DMS79 (cell line): ENCODE data around the gene FAM210B.
"Not testable (repeated sequence)": the region's sequence is repeated elsewhere in the genome, so short reads cannot be mapped to it uniquely, and the experiment has no call there.

ENCODE experiments used
- DNase-seq: peaks from one replicate; lab custom pipeline; 2025; lab: John Stamatoyannopoulos, UW

FAM210B gene

GRCh38 chr20:56360908-56361205 lies 2.1 kb downstream of the FAM210B start:
- DNase-seq, result peak; percentile 30

- DNase-seq, result no peak
Measured at GRCh38 chr20:56361900-56362299, 3.1 kb downstream of the FAM210B start.

GRCh38 chr20:56362833-56363413 lies 4.1 kb downstream of the FAM210B start:
- no peak for DNase-seq

GRCh38 chr20:56363491-56363890 lies 4.7 kb downstream of the FAM210B start:
- no peak for DNase-seq

GRCh38 chr20:56368351-56369134 lies 9.8 kb downstream of the FAM210B start:
- no peak for DNase-seq

GRCh38 chr20:56369179-56369578 lies 10.4 kb downstream of the FAM210B start:
- no peak for DNase-seq

GRCh38 chr20:56371977-56372376 lies 13.2 kb downstream of the FAM210B start:
- no peak for DNase-seq

GRCh38 chr20:56372850-56373249 lies 14.1 kb downstream of the FAM210B start:
- DNase-seq, result no peak

GRCh38 chr20:56373942-56374341 lies 15.2 kb downstream of the FAM210B start:
- no peak for DNase-seq

GRCh38 chr20:56376331-56376730 lies 17.6 kb downstream of the FAM210B start:
- no peak for DNase-seq

GRCh38 chr20:56378386-56378785 lies 19.6 kb downstream of the FAM210B start:
- DNase-seq, result no peak

- DNase-seq, result no peak
Measured at GRCh38 chr20:56380375-56380774, 21.6 kb downstream of the FAM210B start.

GRCh38 chr20:56381501-56381900 lies 22.7 kb downstream of the FAM210B start:
- no peak for DNase-seq

GRCh38 chr20:56382696-56383095 lies 23.9 kb downstream of the FAM210B start:
- DNase-seq, result no peak

- no peak for DNase-seq
Measured at GRCh38 chr20:56383334-56383733, 24.6 kb downstream of the FAM210B start.

- no peak for DNase-seq
Measured at GRCh38 chr20:56385130-56385529, 26.4 kb downstream of the FAM210B start.

GRCh38 chr20:56386219-56386618 lies 27.4 kb downstream of the FAM210B start:
- no peak for DNase-seq

- DNase-seq, result no peak
Measured at GRCh38 chr20:56388882-56389281, 30.1 kb downstream of the FAM210B start.

GRCh38 chr20:56389807-56390206 lies 31.0 kb downstream of the FAM210B start:
- no peak for DNase-seq

- DNase-seq, result not testable (repeated sequence)
Measured at GRCh38 chr20:56390396-56390795, 31.6 kb downstream of the FAM210B start.

- DNase-seq, result no peak
Measured at GRCh38 chr20:56391037-56391436, 32.3 kb downstream of the FAM210B start.

- DNase-seq, result no peak
Measured at GRCh38 chr20:56391596-56392131, 32.9 kb downstream of the FAM210B start.

- DNase-seq, result peak; percentile 100
Measured at GRCh38 chr20:56392132-56392880, 33.5 kb downstream of the FAM210B start, which contains the start of the genes AURKA and CSTF1. AURKA (minus strand) TSS chr20:56392215; CDS start chr20:56388197, 4,018 bp downstream. CSTF1 (plus strand) TSS chr20:56392645; CDS start chr20:56395553, 2,908 bp downstream.
